Esophagus squamous epithelium (tissue), 4 donors: Measurements from ENCODE around the gene PTPRM.

ENCODE experiments used
- CTCF ChIP-seq, 6 experiments: fragments of 450-650 bp in 4 of 6; fragments of 200-600 bp in 2 of 6; sonication (generic) in 2 of 6; IDR thresholded peaks; one replicate each; pipeline ENCODE4 v1.5.1; 2016 to 2019; ENCODE audit warnings: antibody characterized with exemption in 6 of 6, mild to moderate bottlenecking in 4 of 6, moderate library complexity in 4 of 6
- POLR2A ChIP-seq, 4 donors: fragments of 450-650 bp; IDR thresholded peaks; one replicate each; pipeline ENCODE4 v1.6.1; 2017; ENCODE audit warnings: antibody characterized with exemption in 4 of 4, mild to moderate bottlenecking in 4 of 4, moderate library complexity in 3 of 4

GRCh38 chr18:7737550-7737949 lies 170.4 kb downstream of the PTPRM start:
- TF ChIP-seq CTCF (IDR thresholded peaks at IDR 0.05): no peak
- no peak for TF ChIP-seq POLR2A (IDR thresholded peaks at IDR 0.05)
